IPS-NIHi11 (cell line): Measurements from ENCODE around the gene KLLN.
"Not testable (repeated sequence)": the region's sequence is repeated elsewhere in the genome, so short reads cannot be mapped to it uniquely, and the experiment has no call there.

Experiments used
- DNase-seq: peaks from one replicate; pipeline ENCODE4 v3.0.0; 2012; ENCODE audit warnings: mixed read lengths, low spot score

Gene KLLN

GRCh38 chr10:87842776-87843497, 20.4 kb downstream of the KLLN start:
- no peak for DNase-seq

- DNase-seq = no peak
These were observed 21.1 kb downstream of the KLLN start for GRCh38 chr10:87842220-87842641.

- no peak for DNase-seq
These were observed 22.1 kb downstream of the KLLN start for GRCh38 chr10:87841186-87841585.

GRCh38 chr10:87838650-87839049, 24.7 kb downstream of the KLLN start:
- no peak for DNase-seq

GRCh38 chr10:87837445-87837844, 25.9 kb downstream of the KLLN start:
- DNase-seq = no peak

- no peak for DNase-seq
These were observed 27.2 kb downstream of the KLLN start for GRCh38 chr10:87836098-87836497.

GRCh38 chr10:87829986-87830729, 33.2 kb downstream of the KLLN start:
- DNase-seq = no peak

GRCh38 chr10:87829051-87829450, 34.3 kb downstream of the KLLN start:
- not testable (repeated sequence) for DNase-seq

- no peak for DNase-seq
These were observed 35.7 kb downstream of the KLLN start for GRCh38 chr10:87827681-87828080.

GRCh38 chr10:87826653-87827052, 36.7 kb downstream of the KLLN start:
- DNase-seq = no peak

- DNase-seq = no peak
These were observed 44.1 kb downstream of the KLLN start for GRCh38 chr10:87819289-87819585.

GRCh38 chr10:87818505-87819288, 44.6 kb downstream of the KLLN start:
- DNase-seq = peak; percentile 8

GRCh38 chr10:87817609-87818504, 45.5 kb downstream of the KLLN start, which contains the start of gene ATAD1:
Gene ATAD1, minus strand, starts transcription at chr10:87818226. Its CDS starts 3,627 bp downstream, at chr10:87814599.
- DNase-seq = peak; percentile 92

GRCh38 chr10:87816898-87817608, 46.3 kb downstream of the KLLN start:
- DNase-seq = no peak

- DNase-seq = no peak
These were observed 47.0 kb downstream of the KLLN start for GRCh38 chr10:87816163-87816897.
